CD14-positive monocyte (primary cell): Measurements from ENCODE around the gene RAB12. TPM values are rescaled to one million over a fixed set of nuclear protein-coding genes. Genes with fewer than 3 reads are reported as not detected.

Experiments used
- DNase-seq, 3 donors: peaks; one replicate each; pipeline ENCODE4 v3.0.0-alpha.2; 2011 to 2022
- H2AFZ ChIP-seq: 2 replicates; pipeline ENCODE4 v1.6.0; 2012; ENCODE audit warnings: mild to moderate bottlenecking, low read depth, low read length, inconsistent platforms; ENCODE audit not compliant: insufficient read depth, poor library complexity, severe bottlenecking
- H3K27ac ChIP-seq, 2 donors: 1 replicate in 1 of 2; 2 replicates in 1 of 2; pipeline ENCODE4 v1.5.1; 2012 to 2013; ENCODE audit warnings: low read length in 2 of 2, control low read depth in 1 of 2, inconsistent platforms in 1 of 2, low read depth in 1 of 2, mild to moderate bottlenecking in 1 of 2
- H3K27me3 ChIP-seq, 2 donors: one replicate each; pipeline versions ENCODE4 v1.6.0 to v1.6.1; 2011 to 2013; ENCODE audit warnings: low read length in 2 of 2; ENCODE audit not compliant: control insufficient read depth in 2 of 2, insufficient read depth in 2 of 2
- H3K36me3 ChIP-seq, 2 donors: replicated peaks in 1 of 2; 1 replicate in 1 of 2; 2 replicates in 1 of 2; pipeline versions ENCODE4 v1.5.1 to v1.6.1; 2012 to 2013; ENCODE audit warnings: low read length in 2 of 2, control low read depth in 1 of 2, inconsistent platforms in 1 of 2, mild to moderate bottlenecking in 1 of 2; ENCODE audit not compliant: insufficient read depth in 2 of 2, control insufficient read depth in 1 of 2
- H3K4me1 ChIP-seq, 2 donors: 1 replicate in 1 of 2; 2 replicates in 1 of 2; pipeline versions ENCODE4 v1.5.1 to v1.6.1; 2012 to 2013; ENCODE audit warnings: low read length in 2 of 2, control low read depth in 1 of 2, inconsistent platforms in 1 of 2, mild to moderate bottlenecking in 1 of 2, moderate library complexity in 1 of 2; ENCODE audit not compliant: insufficient read depth in 2 of 2, control insufficient read depth in 1 of 2
- H3K4me2 ChIP-seq: replicated peaks from 2 replicates; pipeline ENCODE3; 2012; ENCODE audit warnings: low read length, moderate library complexity, mild to moderate bottlenecking; ENCODE audit not compliant: poor library complexity, severe bottlenecking; ENCODE audit errors: extremely low read depth
- H3K4me3 ChIP-seq, 3 experiments: fragments of 200-600 bp in 1 of 3; sonication (generic) in 1 of 3; replicated peaks in 1 of 3; 1 replicate in 2 of 3; 2 replicates in 1 of 3; pipeline ENCODE4 v1.5.1; 2011 to 2013; ENCODE audit warnings: low read length in 3 of 3, mild to moderate bottlenecking in 3 of 3, control low read depth in 2 of 3, low read depth in 2 of 3, inconsistent platforms in 1 of 3, moderate library complexity in 1 of 3
- H3K79me2 ChIP-seq: 2 replicates; pipeline ENCODE4 v1.6.0; 2012; ENCODE audit warnings: mild to moderate bottlenecking, control low read depth, inconsistent platforms, low read length, moderate library complexity; ENCODE audit not compliant: insufficient read depth
- H3K9ac ChIP-seq: 2 replicates; pipeline ENCODE4 v1.6.0; 2017; ENCODE audit warnings: low read length, mild to moderate bottlenecking; ENCODE audit not compliant: insufficient read depth, poor library complexity, severe bottlenecking
- H3K9me3 ChIP-seq, 2 donors: replicated peaks in 1 of 2; 1 replicate in 1 of 2; 2 replicates in 1 of 2; pipeline versions ENCODE4 v1.5.1 to v1.6.1; 2012 to 2013; ENCODE audit warnings: low read length in 2 of 2, control low read depth in 1 of 2; ENCODE audit not compliant: control insufficient read depth in 1 of 2, insufficient read depth in 1 of 2
- H4K20me1 ChIP-seq: 2 replicates; pipeline ENCODE4 v1.6.0; 2012; ENCODE audit warnings: mild to moderate bottlenecking, low read length, control low read depth, moderate library complexity; ENCODE audit not compliant: insufficient read depth
- H3K27ac Mint-ChIP-seq, 7 donors: one replicate each; pipeline ENCODE4 v1.8.0; 2020; ENCODE audit warnings: mild to moderate bottlenecking in 7 of 7, mixed read lengths in 7 of 7, moderate library complexity in 6 of 7, inconsistent platforms in 2 of 7
- H3K27me3 Mint-ChIP-seq, 3 donors: one replicate each; pipeline ENCODE4 v1.8.0; 2021 to 2022; ENCODE audit warnings: low read depth in 3 of 3, mild to moderate bottlenecking in 3 of 3, mixed read lengths in 3 of 3, moderate library complexity in 3 of 3, inconsistent platforms in 1 of 3
- H3K36me3 Mint-ChIP-seq, 2 donors: one replicate each; pipeline ENCODE4 v1.8.0; 2020; ENCODE audit warnings: mixed read lengths in 2 of 2, inconsistent platforms in 1 of 2, mild to moderate bottlenecking in 1 of 2
- H3K4me1 Mint-ChIP-seq: one replicate; pipeline ENCODE4 v1.8.0; 2020; ENCODE audit warnings: mild to moderate bottlenecking, mixed read lengths
- H3K4me3 Mint-ChIP-seq, 2 donors: one replicate each; pipeline ENCODE4 v1.8.0; 2020; ENCODE audit warnings: mild to moderate bottlenecking in 2 of 2, mixed read lengths in 2 of 2, moderate library complexity in 1 of 2
- H3K9me3 Mint-ChIP-seq, 7 donors: one replicate each; pipeline ENCODE4 v1.8.0; 2020 to 2022; ENCODE audit warnings: mixed read lengths in 7 of 7, mild to moderate bottlenecking in 6 of 7, moderate library complexity in 6 of 7, inconsistent platforms in 2 of 7
- CTCF ChIP-seq: fragments of 200-600 bp; IDR thresholded peaks from one replicate; pipeline ENCODE4 v1.8.0; 2022; ENCODE audit warnings: antibody characterized with exemption, mild to moderate bottlenecking
- whole genome bisulfite sequencing: methylation state at CpG from one replicate; pipeline ENCODE4 v1.1.5; 2013; ENCODE audit warnings: missing lambda C conversion rate; ENCODE audit not compliant: insufficient coverage; 5-methylcytosine and 5-hydroxymethylcytosine counted together
- intact Hi-C, 2 donors: fragments of 100-400 bp; cut with micrococcal nuclease; formaldehyde crosslinking; loops; one replicate each; pipeline versions ENCODE4 v1.15.0 to v1.15.1; 2023
- polyA plus RNA-seq, 3 donors: library from polyadenylated mRNA; depleted of rRNA in 1 of 3; unstranded in 2 of 3; stranded (reverse) in 1 of 3; fragments of 300-500 nt in 2 of 3; fragments of >200 nt in 1 of 3; fragmentation: Illumina TruSeq in 2 of 3; gene quantifications; 1 replicate in 2 of 3; 2 replicates in 1 of 3; pipeline ENCODE4 v1.2.3, GENCODE V29; 2012 to 2021

The RAB12 gene
- polyA plus RNA-seq, 3 donors: 0.15 to 22.1 (median 0.16) TPM

GRCh38 chr18:8668381-8668780 is 59.1 kb downstream of the RAB12 start:
- no peak for TF ChIP-seq CTCF
- H3K36me3 Mint-ChIP-seq: no peaks in the 10 kb centered on the region
- H3K4me2 ChIP-seq: no peak overlapping the region
- no peak overlapping the region for H2AFZ ChIP-seq
- no peak overlapping the region for H3K4me3 ChIP-seq
- no peaks in the 10 kb centered on the region for H3K27me3 ChIP-seq
- H3K27ac Mint-ChIP-seq: no peak overlapping the region
- no peak overlapping the region for H3K4me3 Mint-ChIP-seq
- H4K20me1 ChIP-seq: no peaks in the 10 kb centered on the region
- no peaks in the 10 kb centered on the region for H3K36me3 ChIP-seq
- no peaks in the 10 kb centered on the region for H3K4me1 Mint-ChIP-seq
- peaks cover 0 to 2% (median 0%) of the 10 kb centered on the region in 7 donors for H3K9me3 Mint-ChIP-seq
- H3K9ac ChIP-seq: no peak overlapping the region
- H3K4me1 ChIP-seq: no peaks in the 10 kb centered on the region
- intact Hi-C loops: no loop called here
- H3K27ac ChIP-seq: no peak overlapping the region
- H3K27me3 Mint-ChIP-seq: peaks cover 0 to 3% (median 2%) of the 10 kb centered on the region in 3 donors
- H3K9me3 ChIP-seq: no peaks in the 10 kb centered on the region
- no peak for DNase-seq
- no peaks in the 10 kb centered on the region for H3K79me2 ChIP-seq

GRCh38 chr18:8669571-8669970 is 60.3 kb downstream of the RAB12 start:
- Histone ChIP-seq H2AFZ (no peak overlapping the region), H3K27me3 (no peaks in the 10 kb centered on the region), H3K27ac (no peak overlapping the region), H3K79me2 (no peaks in the 10 kb centered on the region), H3K4me3 (no peak overlapping the region), H3K4me2 (no peak overlapping the region), H3K9ac (no peak overlapping the region), H3K36me3 (no peaks in the 10 kb centered on the region), H4K20me1 (no peaks in the 10 kb centered on the region), H3K4me1 (no peaks in the 10 kb centered on the region), H3K9me3 (no peaks in the 10 kb centered on the region)
- Mint-ChIP-seq H3K4me1 (no peaks in the 10 kb centered on the region), H3K27me3 (peaks cover 0 to 3% (median 2%) of the 10 kb centered on the region in 3 donors), H3K36me3 (no peaks in the 10 kb centered on the region), H3K27ac (no peak overlapping the region), H3K9me3 (peaks cover 0 to 4% (median 0%) of the 10 kb centered on the region in 7 donors), H3K4me3 (no peak overlapping the region)
- WGBS: 100% methylated on average over 2 of the region's 4 CpGs
- no peak for DNase-seq
- intact Hi-C loops: no loop called here
- TF ChIP-seq CTCF: no peak
